CD4-positive, alpha-beta T cell treated with Interleukin-4 for 1 hour (primary cell): ENCODE data around the gene ACAD11.

Source experiments
- DNase-seq, 2 donors: peaks; one replicate each; pipeline ENCODE4 v3.0.0-alpha.2; 2020 to 2022

Gene ACAD11

GRCh38 chr3:132659365-132660051 is at the start of gene ACAD11:
Gene ACAD11 (minus strand): TSS chr3:132659809. CDS start chr3:132659751, 58 bp downstream.
- DNase-seq: peak; percentile 30

GRCh38 chr3:132703733-132704132 is 44.1 kb upstream of the ACAD11 start:
- no peak for DNase-seq

- no peak for DNase-seq
These were observed 35.8 kb upstream of the ACAD11 start for GRCh38 chr3:132695422-132695821.

- no peak for DNase-seq
These were observed 35.4 kb upstream of the ACAD11 start for GRCh38 chr3:132694991-132695390.

GRCh38 chr3:132690040-132690439 is 30.4 kb upstream of the ACAD11 start:
- no peak for DNase-seq

GRCh38 chr3:132682201-132682600 is 22.6 kb upstream of the ACAD11 start:
- DNase-seq: no peak

- no peak for DNase-seq
These were observed 21.8 kb upstream of the ACAD11 start for GRCh38 chr3:132681421-132681820.

- DNase-seq: no peak
These were observed 20.3 kb upstream of the ACAD11 start for GRCh38 chr3:132679911-132680310.

- DNase-seq: no peak
These were observed 15.8 kb upstream of the ACAD11 start for GRCh38 chr3:132675408-132675807.

- no peak for DNase-seq
These were observed 9.7 kb upstream of the ACAD11 start for GRCh38 chr3:132669256-132669777.

- DNase-seq: no peak
These were observed 5.7 kb upstream of the ACAD11 start for GRCh38 chr3:132665230-132665745.

- DNase-seq: no peak
These were observed 2.6 kb upstream of the ACAD11 start for GRCh38 chr3:132662212-132662611.

GRCh38 chr3:132661101-132661500 is 1.5 kb upstream of the ACAD11 start:
- no peak for DNase-seq

- DNase-seq: no peak
These were observed 1.1 kb upstream of the ACAD11 start for GRCh38 chr3:132660811-132661070.

GRCh38 chr3:132660052-132660810 is 622 bp upstream of the ACAD11 start, which contains the start of gene UBA5:
Gene UBA5 (plus strand): TSS chr3:132660329. CDS start chr3:132660538, 209 bp downstream.
- DNase-seq: peak; percentile 69 to 75

- DNase-seq: no peak
These were observed 627 bp downstream of the ACAD11 start for GRCh38 chr3:132659000-132659364.

GRCh38 chr3:132657869-132658747 is 1.5 kb downstream of the ACAD11 start:
- DNase-seq: no peak

GRCh38 chr3:132655471-132655870 is 4.1 kb downstream of the ACAD11 start:
- DNase-seq: no peak

- no peak for DNase-seq
These were observed 4.9 kb downstream of the ACAD11 start for GRCh38 chr3:132654721-132655120.

- no peak for DNase-seq
These were observed 5.4 kb downstream of the ACAD11 start for GRCh38 chr3:132654190-132654589.

- no peak for DNase-seq
These were observed 6.9 kb downstream of the ACAD11 start for GRCh38 chr3:132652640-132653270.

GRCh38 chr3:132650153-132650552 is 9.5 kb downstream of the ACAD11 start:
- no peak for DNase-seq

- no peak for DNase-seq
These were observed 14.6 kb downstream of the ACAD11 start for GRCh38 chr3:132645058-132645457.
